HTERT RPE-1 (cell line): Measurements from ENCODE around the gene COPG1.
"Not testable (repeated sequence)": the region's sequence is repeated elsewhere in the genome, so short reads cannot be mapped to it uniquely, and the experiment has no call there.

Experiments used
- in situ Hi-C: fragments of 300-500 bp; cut with MboI; formaldehyde crosslinking; loops from 4 replicates; pipeline ENCODE4 v1.14.3; 2020; ENCODE audit warnings: low sequenced_read_pairs

Gene COPG1, protein sequence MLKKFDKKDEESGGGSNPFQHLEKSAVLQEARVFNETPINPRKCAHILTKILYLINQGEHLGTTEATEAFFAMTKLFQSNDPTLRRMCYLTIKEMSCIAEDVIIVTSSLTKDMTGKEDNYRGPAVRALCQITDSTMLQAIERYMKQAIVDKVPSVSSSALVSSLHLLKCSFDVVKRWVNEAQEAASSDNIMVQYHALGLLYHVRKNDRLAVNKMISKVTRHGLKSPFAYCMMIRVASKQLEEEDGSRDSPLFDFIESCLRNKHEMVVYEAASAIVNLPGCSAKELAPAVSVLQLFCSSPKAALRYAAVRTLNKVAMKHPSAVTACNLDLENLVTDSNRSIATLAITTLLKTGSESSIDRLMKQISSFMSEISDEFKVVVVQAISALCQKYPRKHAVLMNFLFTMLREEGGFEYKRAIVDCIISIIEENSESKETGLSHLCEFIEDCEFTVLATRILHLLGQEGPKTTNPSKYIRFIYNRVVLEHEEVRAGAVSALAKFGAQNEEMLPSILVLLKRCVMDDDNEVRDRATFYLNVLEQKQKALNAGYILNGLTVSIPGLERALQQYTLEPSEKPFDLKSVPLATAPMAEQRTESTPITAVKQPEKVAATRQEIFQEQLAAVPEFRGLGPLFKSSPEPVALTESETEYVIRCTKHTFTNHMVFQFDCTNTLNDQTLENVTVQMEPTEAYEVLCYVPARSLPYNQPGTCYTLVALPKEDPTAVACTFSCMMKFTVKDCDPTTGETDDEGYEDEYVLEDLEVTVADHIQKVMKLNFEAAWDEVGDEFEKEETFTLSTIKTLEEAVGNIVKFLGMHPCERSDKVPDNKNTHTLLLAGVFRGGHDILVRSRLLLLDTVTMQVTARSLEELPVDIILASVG

DNA sequence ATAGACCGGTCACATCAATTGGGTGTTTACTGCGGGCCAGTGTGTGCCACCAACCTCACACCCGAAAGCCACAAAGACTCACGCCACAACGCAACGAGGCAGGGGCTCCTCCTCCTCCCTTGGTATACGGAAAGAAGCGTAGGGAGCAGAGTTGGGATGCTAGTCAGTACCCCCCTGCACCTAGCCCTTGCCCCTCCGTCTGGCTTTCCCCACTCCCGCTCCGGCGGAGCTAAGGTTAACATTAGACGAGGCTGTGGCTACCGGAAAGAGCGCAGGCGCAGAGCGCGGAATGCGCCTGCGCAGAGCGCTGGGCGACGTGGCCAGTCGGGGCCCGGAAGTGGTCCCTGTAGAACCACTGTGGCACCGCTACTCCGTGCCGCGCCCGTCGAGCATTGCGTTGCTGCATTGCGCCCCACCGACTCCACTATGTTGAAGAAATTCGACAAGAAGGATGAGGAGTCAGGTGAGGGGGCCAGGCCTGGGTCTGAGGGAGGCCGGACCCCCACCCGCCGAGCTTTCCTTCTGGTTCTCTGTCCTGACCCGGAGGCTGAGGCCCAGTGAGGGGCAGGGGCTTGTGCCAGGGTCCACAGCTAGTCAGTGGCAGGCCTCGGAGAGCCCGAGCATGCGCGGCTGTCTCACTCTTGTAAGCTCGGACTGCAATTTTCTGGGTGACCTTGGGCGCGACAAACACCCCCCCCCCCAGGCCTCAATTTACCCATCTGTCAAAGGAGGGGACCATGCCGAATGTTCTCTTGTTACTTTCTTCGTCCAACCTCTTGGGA is at the start of gene COPG1:
Gene COPG1, plus strand, starts transcription at position 323 of the 782 bp plus-strand sequence. Its CDS starts 104 bp downstream, at position 427.
- in situ Hi-C loops = no loop called here

DNA sequence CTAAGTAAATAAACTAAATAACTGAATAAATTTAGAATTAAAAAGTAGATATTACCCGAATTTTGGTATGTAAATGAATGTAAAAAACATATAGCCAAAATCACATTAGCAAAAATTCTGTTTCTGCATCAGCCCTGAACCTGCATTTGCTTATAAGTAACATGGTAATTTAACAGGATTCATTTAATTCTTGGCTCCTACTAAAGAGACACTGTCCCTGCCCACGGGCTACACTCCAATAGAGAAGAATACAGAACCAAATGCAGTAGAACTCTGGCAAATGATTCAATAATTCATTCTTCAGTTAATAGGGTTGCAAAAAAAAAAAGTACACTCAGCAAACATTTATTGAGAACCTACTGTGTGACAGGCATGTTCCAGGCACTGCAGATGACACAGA is 44.9 kb upstream of the COPG1 start:
- in situ Hi-C loops = no loop called here

DNA sequence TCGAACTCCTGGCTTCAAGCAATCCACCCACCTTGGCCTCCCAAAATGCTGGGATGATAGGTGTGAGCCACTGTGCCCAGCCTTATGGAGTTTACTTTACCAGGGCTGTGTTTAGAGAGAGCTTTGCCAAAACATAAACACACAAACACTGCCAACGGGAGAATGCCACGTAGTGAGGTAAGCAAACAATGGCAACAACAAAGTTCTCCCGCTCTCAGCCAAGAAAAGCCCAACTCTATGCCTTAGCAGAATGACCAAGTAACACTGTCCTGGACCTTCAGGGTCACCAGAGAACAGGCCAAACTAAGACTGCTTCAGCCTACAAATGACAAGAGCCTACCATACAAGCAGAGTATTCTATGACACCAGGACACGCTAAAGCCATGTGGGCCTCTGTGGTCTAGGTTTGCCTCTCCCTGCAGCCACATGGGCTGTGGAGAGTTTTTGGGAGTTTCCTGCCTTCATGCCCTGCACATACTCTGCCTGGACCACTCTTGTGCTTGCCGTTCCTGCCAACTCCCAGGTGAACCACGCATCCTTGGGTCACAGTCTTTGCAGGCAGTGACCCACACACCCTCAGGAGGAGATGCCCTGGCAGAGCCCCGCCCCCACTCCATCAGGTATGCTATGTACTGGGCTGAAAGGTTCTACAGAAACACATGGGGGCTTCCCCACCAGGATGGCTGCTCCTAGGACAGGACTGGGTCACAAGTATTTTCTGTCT is 44.1 kb upstream of the COPG1 start:
- in situ Hi-C loops = no loop called here

DNA sequence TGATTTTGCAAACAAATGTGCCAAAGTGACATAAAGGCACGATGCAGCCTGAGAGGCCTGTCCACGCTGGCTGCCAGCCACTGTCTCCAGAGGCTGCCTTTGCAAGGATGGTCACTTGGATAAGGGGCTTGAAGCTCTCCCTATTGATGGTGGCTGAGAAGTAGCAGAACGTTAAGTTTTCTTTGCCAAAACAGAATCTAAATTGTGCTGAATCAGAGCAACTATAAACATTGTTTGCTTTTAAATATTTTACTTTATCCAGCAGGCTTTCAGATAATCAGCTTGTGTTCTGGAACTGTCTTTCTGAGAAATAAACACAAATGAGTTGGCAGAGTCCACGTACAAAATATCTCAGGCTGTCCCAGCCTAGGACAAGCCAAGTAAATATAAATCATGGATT is 41.9 kb upstream of the COPG1 start:
- in situ Hi-C loops = no loop called here

DNA sequence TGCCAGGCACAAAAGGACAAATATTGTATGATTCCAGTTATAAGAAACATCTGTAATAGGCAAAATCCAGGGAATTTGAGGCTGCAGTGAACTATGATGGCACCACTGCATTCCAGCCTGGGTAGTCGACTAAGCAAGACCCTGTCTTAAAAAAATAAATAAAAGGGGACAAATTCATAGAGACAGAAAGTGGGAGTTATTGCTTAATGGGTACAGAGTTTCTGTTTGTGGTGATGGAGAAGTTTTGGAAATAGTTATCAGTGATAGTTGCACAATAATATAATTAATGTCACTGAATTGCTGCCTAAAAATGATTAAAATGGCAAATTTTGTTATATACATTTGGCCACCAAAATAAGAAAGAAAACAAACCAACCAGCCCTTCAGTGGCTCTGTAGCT is 38.1 kb upstream of the COPG1 start:
- in situ Hi-C loops = no loop called here

DNA sequence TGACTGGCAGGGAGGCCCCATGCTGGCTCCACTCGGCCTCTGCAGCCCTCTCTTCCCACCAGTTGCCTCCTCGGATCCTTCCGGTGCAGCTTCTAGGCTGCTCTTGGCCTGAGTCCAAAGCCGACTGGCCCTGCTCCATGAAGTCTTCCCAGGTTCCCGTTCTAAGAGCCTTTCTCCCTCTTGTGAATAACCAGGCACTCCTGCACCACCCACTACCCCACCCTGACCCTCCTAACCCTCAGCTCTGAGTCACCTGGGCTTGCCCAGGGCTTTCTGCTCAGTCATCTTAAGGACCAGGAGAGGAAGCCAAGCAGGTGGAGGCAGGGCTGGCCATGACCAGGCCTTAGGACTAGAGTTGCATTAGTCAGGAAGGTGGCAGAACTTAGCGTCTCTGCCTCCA is 37.6 kb upstream of the COPG1 start:
- in situ Hi-C loops = no loop called here

DNA sequence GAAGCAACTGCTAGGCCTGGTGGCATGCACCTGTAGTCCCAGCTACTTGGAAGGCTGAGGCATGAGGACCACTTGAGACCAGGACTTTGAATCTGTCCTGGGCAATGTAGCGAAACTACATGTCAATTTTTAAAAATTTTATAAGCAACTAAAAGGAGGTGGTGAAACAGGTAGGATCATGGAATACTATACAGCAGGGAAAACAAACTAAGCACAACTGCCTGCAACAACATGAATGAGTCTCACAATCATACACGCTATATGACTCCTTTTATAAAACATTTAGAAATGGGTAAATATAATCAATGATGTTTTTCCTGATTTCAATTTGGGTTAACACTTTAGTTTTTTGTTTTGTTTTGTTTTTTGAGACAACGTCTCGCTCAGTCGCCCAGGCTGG is 36.2 kb upstream of the COPG1 start:
- in situ Hi-C loops = no loop called here

DNA sequence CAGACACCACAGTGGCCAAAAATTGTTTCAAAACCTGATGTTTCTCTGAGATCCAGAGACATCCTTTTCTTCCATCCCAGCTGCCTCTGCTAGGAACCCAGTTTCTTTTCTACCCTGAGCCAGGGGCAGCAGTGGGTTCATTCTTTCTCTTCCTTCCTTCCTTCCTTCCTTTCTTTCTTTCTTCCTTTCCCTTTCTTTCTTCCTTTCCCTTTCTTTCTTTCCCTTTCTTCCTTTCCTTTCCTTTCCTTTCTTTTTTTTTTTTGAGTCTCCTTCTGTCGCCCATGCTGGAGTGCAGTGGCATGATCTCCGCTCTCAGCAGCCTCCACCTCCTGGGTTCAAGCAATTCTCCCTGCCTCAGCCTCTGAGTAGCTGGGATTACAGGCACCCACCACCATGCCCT is 30.7 kb upstream of the COPG1 start:
- in situ Hi-C loops = no loop called here

DNA sequence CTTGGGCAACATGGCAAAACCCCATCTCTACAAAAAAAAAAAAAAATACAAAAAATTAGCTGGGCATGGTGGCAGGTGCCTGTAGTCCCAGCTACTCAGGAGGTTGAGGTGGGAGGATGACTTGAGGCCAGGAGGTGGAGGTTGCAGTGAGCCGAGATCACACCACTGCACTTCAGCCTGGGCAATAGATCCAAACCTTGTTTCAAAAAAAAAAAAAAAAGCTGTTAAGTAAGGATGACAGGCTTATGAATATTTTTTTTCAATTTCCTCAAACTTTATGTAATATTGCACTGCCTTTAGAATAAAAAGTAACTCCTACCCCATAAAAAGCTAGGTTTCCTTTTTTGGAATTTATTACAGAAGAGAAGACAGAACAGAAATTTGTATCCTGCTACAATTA is 25.0 kb upstream of the COPG1 start:
- in situ Hi-C loops = not testable (repeated sequence)

DNA sequence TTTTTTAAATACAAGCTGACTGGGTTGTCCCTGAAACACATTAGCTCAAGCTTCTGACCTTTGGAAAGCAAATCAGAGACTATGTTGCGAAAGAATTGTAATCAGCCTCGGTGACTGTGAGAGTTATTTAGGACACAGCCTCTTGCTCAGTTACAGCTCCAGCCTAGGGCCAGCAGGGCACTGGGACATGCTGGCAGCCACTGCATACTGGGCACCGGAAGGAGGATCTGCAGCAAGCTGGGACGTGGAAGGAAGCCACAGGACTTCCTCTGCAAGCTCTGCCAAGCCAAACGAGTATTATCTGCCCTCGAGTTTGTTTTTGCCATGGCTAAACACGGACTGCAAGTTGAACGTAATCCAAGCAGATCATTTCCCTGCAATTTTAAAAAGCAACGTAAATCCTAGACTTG is 24.4 kb upstream of the COPG1 start:
- in situ Hi-C loops = no loop called here

DNA sequence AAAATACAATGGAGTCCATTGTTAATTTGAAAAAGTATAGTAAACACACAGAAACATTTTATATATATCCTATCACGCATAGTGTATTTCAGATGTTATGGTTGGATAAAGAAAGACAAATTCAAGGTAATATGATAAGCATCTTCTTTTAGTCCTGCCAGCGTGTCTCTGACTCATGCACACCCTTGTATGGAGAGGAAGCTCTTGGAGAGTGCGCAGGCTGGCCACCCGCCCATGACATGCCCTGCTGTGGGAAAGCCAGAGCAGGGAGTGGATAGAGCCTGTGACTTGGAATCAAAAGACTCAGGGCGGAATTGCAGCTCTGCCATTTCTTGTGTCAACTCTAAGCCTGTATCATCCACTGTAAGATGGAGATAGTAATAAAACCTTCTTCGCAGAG is 23.0 kb upstream of the COPG1 start:
- in situ Hi-C loops = no loop called here

DNA sequence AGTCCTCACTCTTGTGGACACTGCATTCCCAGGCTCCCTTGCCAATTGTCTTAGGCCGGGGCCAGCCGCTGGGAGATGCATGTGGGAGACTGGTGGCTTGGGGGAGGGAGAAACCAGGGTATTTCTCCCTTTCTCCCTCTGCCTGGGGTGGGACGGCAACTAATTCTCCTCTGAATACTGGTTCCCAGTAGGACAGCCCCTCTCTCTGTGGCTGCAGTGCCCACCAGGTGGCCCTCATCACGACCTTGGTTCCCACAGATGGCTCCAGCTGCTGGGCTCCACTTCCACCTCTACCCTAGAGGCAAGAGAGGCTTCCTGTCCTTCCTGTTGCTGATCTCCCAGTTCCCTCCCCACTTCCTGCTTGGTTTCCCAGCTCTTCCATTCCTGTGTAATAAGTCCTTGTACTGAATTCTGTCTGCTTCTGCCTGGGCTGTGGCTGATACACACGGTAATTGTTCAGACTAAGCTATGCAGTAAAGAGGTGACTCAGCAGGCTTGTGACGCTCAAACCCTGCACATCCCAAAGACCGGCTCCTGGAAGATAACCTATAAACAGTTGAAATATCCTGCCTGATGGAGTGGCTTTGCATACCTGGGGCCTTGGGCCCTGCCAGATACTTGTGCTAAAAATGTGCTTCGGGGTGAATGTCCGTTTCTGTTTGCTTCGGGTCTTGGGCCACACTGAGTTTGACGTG is 20.4 kb upstream of the COPG1 start:
- in situ Hi-C loops = no loop called here

DNA sequence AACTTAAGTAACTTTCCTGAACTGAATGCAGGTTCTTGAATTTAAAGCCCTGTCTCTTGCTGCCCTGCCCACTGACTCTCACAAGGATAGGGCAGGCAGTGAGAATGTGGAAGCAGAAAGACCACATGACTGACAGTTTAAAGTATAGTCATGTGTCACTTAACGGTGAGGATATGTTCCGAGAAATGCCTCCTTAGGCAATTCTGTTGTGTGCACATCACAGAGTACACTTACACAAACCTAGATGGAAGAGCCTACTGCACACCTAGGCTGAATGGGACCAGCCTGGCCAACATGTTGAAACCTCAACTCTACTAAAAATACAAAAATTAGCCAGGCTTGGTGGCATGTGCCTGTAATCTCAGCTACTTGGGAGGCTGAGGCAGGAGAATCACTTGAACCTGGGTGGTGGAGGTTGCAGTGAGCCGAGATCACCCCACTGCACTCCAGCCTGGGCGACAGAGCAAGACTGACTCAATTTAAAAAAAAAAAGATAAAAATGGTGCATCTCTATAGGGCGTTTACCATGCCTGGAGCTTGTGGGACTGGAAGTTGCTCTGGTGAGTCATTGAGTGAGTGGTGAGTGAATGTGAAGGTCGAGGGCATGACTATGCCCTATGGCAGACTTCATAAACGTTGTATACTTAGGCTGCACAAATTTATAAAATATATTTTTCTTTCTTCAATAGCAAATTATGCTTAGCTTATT is 18.9 kb upstream of the COPG1 start:
- in situ Hi-C loops = no loop called here

DNA sequence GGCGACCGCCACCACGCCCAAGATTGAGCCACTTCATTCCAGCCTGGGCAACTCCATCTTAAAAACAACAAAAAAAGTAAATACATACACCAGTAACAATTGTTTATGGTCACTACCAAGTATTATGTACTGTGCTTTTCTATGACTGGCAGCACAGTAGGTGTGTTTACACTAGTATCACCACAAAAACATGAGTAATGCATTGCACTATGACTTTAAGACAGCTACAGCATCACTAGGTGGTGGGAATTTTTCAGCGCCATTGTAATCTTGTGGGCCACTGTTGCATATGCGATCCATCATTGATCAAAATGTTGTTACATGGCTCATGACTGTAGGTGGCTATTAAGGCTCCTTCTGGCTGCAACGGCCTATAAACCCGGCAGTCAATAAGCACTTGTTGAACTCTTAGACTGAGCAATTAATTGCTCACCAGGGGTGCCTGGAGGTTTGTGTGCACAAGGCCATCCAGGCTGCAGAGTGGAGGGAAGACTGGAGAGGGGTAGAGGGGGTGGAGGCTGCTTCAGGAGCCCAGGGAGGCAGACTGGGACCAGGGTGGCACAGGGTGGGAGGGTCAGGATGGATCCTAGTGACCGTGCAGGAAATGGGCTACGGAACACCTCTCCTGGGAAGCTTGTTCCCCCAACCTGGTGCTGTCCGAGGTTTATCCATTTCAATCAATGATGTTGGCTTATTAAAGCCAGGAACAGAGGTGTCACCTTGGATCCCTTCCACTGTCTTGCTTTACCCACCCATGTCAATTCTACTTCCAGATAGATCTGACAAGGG is 17.9 kb upstream of the COPG1 start:
- in situ Hi-C loops = no loop called here

DNA sequence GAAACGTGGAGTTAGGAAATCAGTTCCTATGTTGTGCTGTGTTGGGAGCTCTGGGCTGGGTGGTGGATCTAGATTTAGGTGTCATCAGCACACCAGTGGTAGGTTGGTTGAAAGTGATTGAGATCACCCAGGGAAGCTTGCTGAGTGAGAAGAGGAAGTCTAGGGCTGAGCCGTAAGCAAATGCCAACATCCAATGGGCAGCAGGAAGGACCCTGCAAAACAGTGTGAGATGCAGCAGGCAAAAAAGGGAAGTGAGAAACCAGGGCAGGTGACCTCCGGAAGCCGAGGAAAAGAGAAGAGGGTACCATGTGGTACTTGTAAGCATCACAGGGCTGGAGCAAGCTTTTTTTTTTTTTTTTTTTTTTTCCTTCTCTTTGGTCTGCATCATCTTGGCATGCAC is 15.9 kb upstream of the COPG1 start:
- in situ Hi-C loops = no loop called here

DNA sequence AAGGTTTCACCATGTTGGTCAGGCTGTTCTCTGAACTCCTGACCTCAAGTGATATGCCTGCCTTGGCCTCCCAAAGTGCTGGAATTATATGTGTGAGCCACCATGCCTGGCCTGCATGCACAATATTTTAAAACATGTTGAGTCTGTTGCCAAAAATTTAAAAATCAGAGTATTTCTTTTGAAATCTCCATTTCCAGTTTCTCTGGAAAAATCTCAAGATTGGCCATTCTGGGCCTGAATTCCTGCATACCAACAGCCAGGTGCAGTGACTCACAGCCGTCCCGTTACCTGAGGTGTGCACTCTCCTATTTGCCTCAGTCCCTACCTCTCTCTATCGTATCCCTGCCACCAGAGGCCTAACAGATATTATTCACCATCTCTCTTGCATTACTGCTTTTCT is 15.0 kb upstream of the COPG1 start:
- in situ Hi-C loops = no loop called here

DNA sequence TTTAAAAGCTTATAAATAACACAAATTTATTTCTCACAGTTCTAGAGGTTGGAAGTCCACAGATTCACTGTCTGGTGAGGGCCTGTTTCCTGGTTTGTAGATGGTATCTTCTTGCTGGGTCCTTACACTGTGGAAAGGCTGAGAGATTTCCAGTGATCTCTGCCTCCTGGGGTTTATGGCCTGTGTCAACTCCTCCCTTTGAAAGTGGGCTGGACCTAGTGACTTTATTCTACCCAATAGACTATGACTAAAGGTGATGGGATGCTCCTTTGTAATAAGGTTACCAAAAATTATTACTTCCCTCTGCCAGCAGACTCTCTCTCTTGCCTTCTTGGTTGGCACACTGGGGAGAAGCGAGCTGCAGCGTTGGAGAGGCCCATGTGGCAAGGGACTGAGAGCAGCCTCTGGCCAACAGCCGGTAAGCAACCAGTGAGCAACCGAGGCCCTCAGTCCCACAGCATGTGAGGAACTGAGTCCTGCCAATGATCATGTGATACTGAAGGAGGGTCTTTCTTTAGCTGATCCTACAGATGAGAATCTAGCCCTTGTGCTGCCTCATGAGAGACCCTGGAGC is 14.0 kb upstream of the COPG1 start:
- in situ Hi-C loops = no loop called here

DNA sequence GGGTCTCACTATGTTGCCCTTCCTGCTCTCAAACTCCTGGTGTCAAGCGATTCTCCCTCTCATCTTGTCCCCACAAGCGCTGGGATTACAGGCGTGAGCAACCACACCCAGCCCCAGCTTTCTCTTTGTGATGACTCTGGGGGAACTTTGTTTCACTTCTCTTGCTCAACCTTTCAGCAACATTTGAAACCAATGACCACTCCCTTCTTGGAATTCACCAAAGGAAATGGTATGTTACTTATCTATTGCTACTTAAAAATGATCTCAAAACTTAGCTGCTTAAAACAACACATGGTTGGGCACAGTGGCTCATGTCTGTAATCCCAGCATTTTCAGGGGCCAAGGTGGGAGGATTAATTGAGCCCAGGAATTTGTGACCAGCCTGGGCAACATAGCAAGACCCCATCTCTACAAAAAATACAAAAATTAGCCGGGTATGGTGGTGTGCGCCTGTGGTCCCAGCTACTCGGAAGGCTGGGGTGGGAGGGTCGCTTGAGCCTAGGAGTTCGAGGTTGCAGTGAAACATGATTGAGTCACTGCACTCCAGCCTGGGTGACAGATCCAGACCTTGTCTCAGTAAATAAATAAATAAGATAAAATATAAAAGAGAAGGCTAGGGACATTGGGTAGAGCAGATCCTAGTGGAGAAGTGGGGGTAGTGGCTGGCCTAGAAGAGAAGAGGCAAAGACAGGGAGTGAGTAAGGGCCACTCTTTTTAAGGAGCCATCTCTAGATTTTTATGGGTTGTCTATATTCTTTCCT is 10.3 kb upstream of the COPG1 start:
- in situ Hi-C loops = no loop called here
